A673 (cell line): Measurements from ENCODE around the gene PGF.

Experiments
- EZH2 ChIP-seq: fragments of 200-600 bp; sonication (generic); IDR thresholded peaks from 2 replicates; pipeline ENCODE4 v1.6.1; 2017; ENCODE audit warnings: borderline replicate concordance, low read depth, mild to moderate bottlenecking, mixed read lengths, antibody characterized with exemption, low read length; ENCODE audit not compliant: poor library complexity, severe bottlenecking
- TF ChIP-seq, protein P1 (sequence below): fragments of 300-800, 200-600 bp; sonication (generic); conservative IDR thresholded peaks from 2 replicates; pipeline ENCODE4 v1.5.1; 2017; ENCODE audit warnings: low read depth, mild to moderate bottlenecking, antibody characterized with exemption, low read length, moderate library complexity, mixed read lengths

DNA sequence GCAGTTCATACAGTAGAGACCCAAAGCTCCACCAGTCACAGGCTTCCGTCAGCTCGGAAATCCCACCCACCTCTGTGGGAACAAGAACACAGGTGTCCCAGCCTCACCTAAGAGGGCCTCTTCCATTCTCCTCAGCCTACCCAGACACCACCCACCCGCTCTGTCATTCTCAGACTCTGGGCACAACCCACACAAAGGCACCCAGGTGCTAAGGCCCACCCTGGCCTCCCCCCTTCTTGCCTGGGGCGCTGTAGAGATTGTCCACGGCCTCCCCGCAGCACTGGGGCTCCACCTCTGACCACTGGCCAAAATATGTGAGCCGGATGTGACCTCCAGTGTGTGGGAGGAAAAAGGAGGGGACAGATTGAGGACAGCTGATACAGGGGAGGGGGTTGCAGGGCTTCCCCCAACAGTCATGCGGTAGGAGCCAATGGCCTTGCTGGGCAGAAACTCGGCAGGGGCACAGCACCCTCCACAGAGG lies 46.5 kb downstream of the PGF start:
- TF ChIP-seq, protein P1, sequence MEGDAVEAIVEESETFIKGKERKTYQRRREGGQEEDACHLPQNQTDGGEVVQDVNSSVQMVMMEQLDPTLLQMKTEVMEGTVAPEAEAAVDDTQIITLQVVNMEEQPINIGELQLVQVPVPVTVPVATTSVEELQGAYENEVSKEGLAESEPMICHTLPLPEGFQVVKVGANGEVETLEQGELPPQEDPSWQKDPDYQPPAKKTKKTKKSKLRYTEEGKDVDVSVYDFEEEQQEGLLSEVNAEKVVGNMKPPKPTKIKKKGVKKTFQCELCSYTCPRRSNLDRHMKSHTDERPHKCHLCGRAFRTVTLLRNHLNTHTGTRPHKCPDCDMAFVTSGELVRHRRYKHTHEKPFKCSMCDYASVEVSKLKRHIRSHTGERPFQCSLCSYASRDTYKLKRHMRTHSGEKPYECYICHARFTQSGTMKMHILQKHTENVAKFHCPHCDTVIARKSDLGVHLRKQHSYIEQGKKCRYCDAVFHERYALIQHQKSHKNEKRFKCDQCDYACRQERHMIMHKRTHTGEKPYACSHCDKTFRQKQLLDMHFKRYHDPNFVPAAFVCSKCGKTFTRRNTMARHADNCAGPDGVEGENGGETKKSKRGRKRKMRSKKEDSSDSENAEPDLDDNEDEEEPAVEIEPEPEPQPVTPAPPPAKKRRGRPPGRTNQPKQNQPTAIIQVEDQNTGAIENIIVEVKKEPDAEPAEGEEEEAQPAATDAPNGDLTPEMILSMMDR = no peak
- no peak for TF ChIP-seq EZH2
